ENCODE data around the gene OPN3. TPM values are rescaled to one million over a fixed set of nuclear protein-coding genes. Genes with fewer than 3 reads are reported as not detected.
A peak's percentile ranks its signal among the peaks of the same experiment; 100 is the strongest.

OPN3 gene
- total and polyA plus RNA-seq, 9 of the 15 experiments (the other 6 are each of a cell fraction or from before 2014, with no cell fraction given) = 4.2 to 34.6 (median 17.0) TPM

GRCh38 chr1:241654019-241654418 lies 13.8 kb upstream of the OPN3 start (continued):
- TF ChIP-seq ASH1L (IDR thresholded peaks at IDR 0.05; ENCODE audit: borderline replicate concordance, low read depth, partially characterized antibody) = no peak
- TF ChIP-seq TAL1 (IDR thresholded peaks at IDR 0.05) = peak; percentile 46; the same call in 1 of the 2 replicates

GRCh38 chr1:241652012-241652411 lies 11.8 kb upstream of the OPN3 start, which contains the start of gene WDR64:
Gene WDR64, plus strand, starts transcription at chr1:241652281. Its CDS starts 204 bp downstream, at chr1:241652485.
- intact Hi-C loops (cut with micrococcal nuclease) (no loop called here), in situ Hi-C loops (cut with MboI) (no loop called here)
- Histone ChIP-seq H3K9ac (ENCODE audit: insufficient read depth in 1 of 2, low read depth in 2 of 2, low read length in 2 of 2) (no peak within 1 kb of the TSS), H4K20me1 (replicated peaks; ENCODE audit: control insufficient read depth, insufficient read depth, low read length) (no peaks in the 10 kb centered on the region), H3K27ac (ENCODE audit: extremely low read depth, low read depth, low read length) (no peak within 1 kb of the TSS), H3K4me2 (ENCODE audit: insufficient read depth, low read length) (no peak within 1 kb of the TSS), H3K9me3 (replicated peaks; ENCODE audit: control insufficient read depth, insufficient read depth, low read depth, low read length) (no peaks in the 10 kb centered on the region), H3K36me3 (ENCODE audit: control insufficient read depth, insufficient read depth, low read length) (no peaks in the 10 kb centered on the region), H3K27me3 (ENCODE audit: control insufficient read depth in 2 of 2, insufficient read depth in 2 of 2, low read length in 2 of 2) (no peaks in the 10 kb centered on the region), H3K4me1 (replicated peaks in 1 of 2; ENCODE audit: control insufficient read depth in 2 of 2, insufficient read depth in 2 of 2, low read length in 2 of 2) (peaks cover 0 to 4% of the 10 kb centered on the region in 2 experiments; a peak in 2 of 5 replicates), H2AFZ (ENCODE audit: low read depth, low read length) (0 out of 2 replicates have a peak within 1 kb of the TSS, but pooled peaks have one; percentile 23), H3K4me3 (no peak within 1 kb of the TSS), H3K9me1 (ENCODE audit: control insufficient read depth, insufficient read depth, low read length) (no peaks in the 10 kb centered on the region), H3K79me2 (ENCODE audit: control insufficient read depth, insufficient read depth, low read length) (no peaks in the 10 kb centered on the region)
- BruUV-seq (replicated peaks) = no TSS peak
- DNase-seq (ENCODE audit: extremely low read depth in 1 of 4, low spot score in 3 of 4) = no peak
- ATAC-seq = no peak; the same call in 2 of the 3 replicates
- POLR2A ChIA-PET = interaction anchor here (0.6 kb wide), 1 partner anchor 192 kb away, joined by 3 read pairs; no protein-coding TSS in a partner anchor
- no peak for FAIRE-seq
- CTCF ChIA-PET (ENCODE audit: low intra/inter-chr PET ratio) = no interaction called here
- 77% methylated on average over 4 of the region's 4 CpGs for WGBS (ENCODE audit: insufficient coverage, low coverage, missing lambda C conversion rate)
- no peak for TF ChIP-seq HLTF (IDR thresholded peaks at IDR 0.05)
- peak; percentile 63 for TF ChIP-seq CEBPB (tag; IDR thresholded peaks at IDR 0.05)
- no peak for TF ChIP-seq USF1 (CRISPR knock-in tag; IDR thresholded peaks at IDR 0.05)
- TF ChIP-seq IFI16 (CRISPR knock-in tag; IDR thresholded peaks at IDR 0.05) = no peak
- TF ChIP-seq TRIM24 (IDR thresholded peaks at IDR 0.05) = peak; percentile 23 to 34; a peak in 2 of 4 replicates
- TF ChIP-seq ATF3 (IDR thresholded peaks at IDR 0.05) = peak; percentile 64
- no peak for TF ChIP-seq ATF3 (CRISPR knock-in tag; conservative IDR thresholded peaks at IDR 0.05)
- TF ChIP-seq MIER1 (IDR thresholded peaks at IDR 0.05; ENCODE audit: low read depth) = no peak
- TF ChIP-seq ZBTB43 (CRISPR knock-in tag; IDR thresholded peaks at IDR 0.05) = no peak
- TF ChIP-seq CEBPG (CRISPR knock-in tag; IDR thresholded peaks at IDR 0.05) = peak; percentile 54; the same call in 1 of the 2 replicates
- peak in 1 of 2 experiments; percentile 70; a peak in 3 of 4 replicates for TF ChIP-seq CEBPG (tag; conservative IDR thresholded peaks at IDR 0.05 in 1 of 2, IDR thresholded peaks at IDR 0.05 in 1 of 2)
- TF ChIP-seq FOXJ2 (tag; IDR thresholded peaks at IDR 0.05) = no peak
- no peak for TF ChIP-seq E2F8 (IDR thresholded peaks at IDR 0.05; ENCODE audit: low read depth, partially characterized antibody)
- TF ChIP-seq DDX20 (tag; IDR thresholded peaks at IDR 0.05; ENCODE audit: low read depth) = no peak
- TF ChIP-seq NELFE (IDR thresholded peaks at IDR 0.05; ENCODE audit: insufficient read depth, insufficient read length) = no peak
